Mesenteric fat pad (tissue), 1 donor: ENCODE results near the gene DLG5. TPM values are rescaled to one million over a fixed set of nuclear protein-coding genes. Genes with fewer than 3 reads are reported as not detected.

Experiments
- DNase-seq: peaks from one replicate; pipeline ENCODE4 v3.0.0-alpha.2; 2020; ENCODE audit warnings: low spot score
- long read RNA-seq: library from polyadenylated mRNA; unstranded; transcript quantifications from one replicate; pipeline ENCODE4 v2.0.0, GENCODE V29; 2020
- total RNA-seq: library from RNA; stranded (reverse); fragmentation: NEBNext Ultra II Directional; extraction: Animal tissue kit (Norgen Biotek cat#: 25700); gene quantifications from one replicate; pipeline ENCODE4 v1.2.1, GENCODE V29; 2021
- donor health status: DM: yes; HTN: yes; CAD: no.

Gene DLG5
- total RNA-seq = 30.6 TPM
- long read RNA-seq, partial matches to known transcripts = 11 of 22 reads
- long read RNA-seq, other reads (novel, unspliced or antisense) = 11 of 22 reads

- no peak for DNase-seq
These were observed at the start of gene DLG5 for GRCh38 chr10:77926566-77927401. TSS of gene DLG5 (minus strand) at chr10:77926755. CDS start at chr10:77926520, 235 bp downstream.

- DNase-seq = no peak
These were observed 48.6 kb upstream of the DLG5 start for GRCh38 chr10:77975086-77975666.

GRCh38 chr10:77974396-77975074 lies 48.0 kb upstream of the DLG5 start:
- DNase-seq = peak; percentile 49

- peak; percentile 20 for DNase-seq
These were observed 46.7 kb upstream of the DLG5 start for GRCh38 chr10:77973276-77973675.

- no peak for DNase-seq
These were observed 45.6 kb upstream of the DLG5 start for GRCh38 chr10:77972148-77972547.

- no peak for DNase-seq
These were observed 45.2 kb upstream of the DLG5 start for GRCh38 chr10:77971804-77972144.

GRCh38 chr10:77970869-77971803 lies 44.6 kb upstream of the DLG5 start:
- no peak for DNase-seq

GRCh38 chr10:77969114-77969513 lies 42.6 kb upstream of the DLG5 start:
- DNase-seq = no peak

- no peak for DNase-seq
These were observed 41.1 kb upstream of the DLG5 start for GRCh38 chr10:77967611-77968022.

- no peak for DNase-seq
These were observed 38.7 kb upstream of the DLG5 start for GRCh38 chr10:77965294-77965693.

- DNase-seq = no peak
These were observed 38.3 kb upstream of the DLG5 start for GRCh38 chr10:77964811-77965210.

GRCh38 chr10:77963901-77964300 lies 37.3 kb upstream of the DLG5 start:
- no peak for DNase-seq

- no peak for DNase-seq
These were observed 36.0 kb upstream of the DLG5 start for GRCh38 chr10:77962350-77963146.

- no peak for DNase-seq
These were observed 35.1 kb upstream of the DLG5 start for GRCh38 chr10:77961668-77962067.

- no peak for DNase-seq
These were observed 34.3 kb upstream of the DLG5 start for GRCh38 chr10:77960829-77961329.

- DNase-seq = no peak
These were observed 33.4 kb upstream of the DLG5 start for GRCh38 chr10:77959887-77960455.

- DNase-seq = no peak
These were observed 32.8 kb upstream of the DLG5 start for GRCh38 chr10:77959384-77959783.

GRCh38 chr10:77955136-77955535 lies 28.6 kb upstream of the DLG5 start:
- no peak for DNase-seq

- no peak for DNase-seq
These were observed 22.6 kb upstream of the DLG5 start for GRCh38 chr10:77949167-77949566.

- no peak for DNase-seq
These were observed 19.5 kb upstream of the DLG5 start for GRCh38 chr10:77946084-77946483.
